ENCODE results near the gene TNRC6B. TPM values are rescaled to one million over a fixed set of nuclear protein-coding genes. Genes with fewer than 3 reads are reported as not detected.

The TNRC6B gene
- total RNA-seq, 1 experiment from 2014 or later, result 62.7 TPM

GRCh38 chr22:40334060-40334459, 156.3 kb downstream of the TNRC6B start:
- Histone ChIP-seq H3F3A (ENCODE audit: insufficient read depth, low read depth) (no peaks in the 10 kb centered on the region; the same call in 1 of the 2 replicates), H3K36me3 (ENCODE audit: low read depth) (no peaks in the 10 kb centered on the region), H3K27ac (no peak overlapping the region), H3K4me1 (replicated peaks; ENCODE audit: insufficient read depth) (no peaks in the 10 kb centered on the region), H3K9me3 (ENCODE audit: insufficient read depth, low read depth) (no peaks in the 10 kb centered on the region), H2AFZ (no peak overlapping the region), H4K20me1 (ENCODE audit: insufficient read depth) (0 out of 2 replicates have a peak, but pooled peaks cover 6% of the 10 kb centered on the region), H3K79me2 (ENCODE audit: low read depth) (no peaks in the 10 kb centered on the region), H3K4me3 (no peak overlapping the region), H3K4me2 (no peak overlapping the region), H3K27me3 (ENCODE audit: insufficient read depth, low read depth) (no peaks in the 10 kb centered on the region), H3K9me2 (ENCODE audit: insufficient read depth) (no peaks in the 10 kb centered on the region)
- DNase-seq, result no peak
- POLR2A ChIA-PET (ENCODE audit: unreplicated experiment), result no interaction called here
- BruUV-seq (replicated peaks), result no TSS peak
- TF ChIP-seq EZH2 (IDR thresholded peaks at IDR 0.05; ENCODE audit: low read depth) (no peak), CTCF (conservative IDR thresholded peaks at IDR 0.05) (no peak)
- CTCF ChIA-PET, result no interaction called here
- intact Hi-C loops (cut with micrococcal nuclease; ENCODE audit: unreplicated experiment), result no loop called here

- no peak overlapping the region for H3K4me2 ChIP-seq
- no peak overlapping the region for H3K27ac ChIP-seq
- TF ChIP-seq EZH2 (IDR thresholded peaks at IDR 0.05; ENCODE audit: low read depth) (no peak), CTCF (conservative IDR thresholded peaks at IDR 0.05) (no peak)
- H4K20me1 ChIP-seq (ENCODE audit: insufficient read depth), result 0 out of 2 replicates have a peak, but pooled peaks cover 6% of the 10 kb centered on the region
- intact Hi-C loops (cut with micrococcal nuclease; ENCODE audit: unreplicated experiment), result no loop called here
- H3K4me1 ChIP-seq (replicated peaks; ENCODE audit: insufficient read depth), result no peaks in the 10 kb centered on the region
- BruUV-seq (replicated peaks), result no TSS peak
- no peak for DNase-seq
- H3K9me2 ChIP-seq (ENCODE audit: insufficient read depth), result no peaks in the 10 kb centered on the region
- no peak overlapping the region for H3K4me3 ChIP-seq
- H3K79me2 ChIP-seq (ENCODE audit: low read depth), result no peaks in the 10 kb centered on the region
- no peaks in the 10 kb centered on the region for H3K9me3 ChIP-seq (ENCODE audit: insufficient read depth, low read depth)
- no peaks in the 10 kb centered on the region; the same call in 1 of the 2 replicates for H3F3A ChIP-seq (ENCODE audit: insufficient read depth, low read depth)
- no peaks in the 10 kb centered on the region for H3K36me3 ChIP-seq (ENCODE audit: low read depth)
- CTCF ChIA-PET, result interaction anchor here (0.6 to 0.8 kb wide), 3 partner anchors 102 to 759 kb away, joined by 3 to 10 read pairs (median 8); no protein-coding TSS in a partner anchor
- POLR2A ChIA-PET (ENCODE audit: unreplicated experiment), result interaction anchor here (0.6 kb wide), 2 partner anchors 58 to 62 kb away, joined by 4 to 9 read pairs; no protein-coding TSS in a partner anchor
- H2AFZ ChIP-seq, result no peak overlapping the region
- no peaks in the 10 kb centered on the region for H3K27me3 ChIP-seq (ENCODE audit: insufficient read depth, low read depth)
Measured at GRCh38 chr22:40334899-40335298, 157.2 kb downstream of the TNRC6B start.

DNA sequence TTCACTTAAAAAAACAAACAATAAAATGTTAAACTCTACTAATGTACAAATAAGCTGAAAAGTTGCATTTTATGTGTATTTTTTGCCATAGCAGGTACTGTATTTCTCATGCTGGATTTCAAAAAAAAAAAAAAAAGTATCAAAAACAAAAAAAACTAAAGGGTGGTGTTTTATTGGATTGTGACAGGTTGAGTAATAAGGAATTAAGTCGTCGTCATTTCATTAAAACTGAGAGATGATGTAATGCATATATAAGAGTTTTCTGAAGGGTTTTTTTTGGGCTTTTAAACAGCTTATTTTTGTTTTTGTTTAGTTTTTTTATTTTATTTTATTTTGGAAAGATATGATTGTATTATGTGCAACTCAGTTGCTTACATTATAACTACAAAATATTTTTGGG, 157.6 kb downstream of the TNRC6B start:
- Histone ChIP-seq H3K36me3 (ENCODE audit: low read depth) (no peaks in the 10 kb centered on the region), H3F3A (ENCODE audit: insufficient read depth, low read depth) (no peaks in the 10 kb centered on the region; the same call in 1 of the 2 replicates), H3K9me2 (ENCODE audit: insufficient read depth) (no peaks in the 10 kb centered on the region), H3K79me2 (ENCODE audit: low read depth) (no peaks in the 10 kb centered on the region), H3K9me3 (ENCODE audit: insufficient read depth, low read depth) (no peaks in the 10 kb centered on the region), H3K27me3 (ENCODE audit: insufficient read depth, low read depth) (no peaks in the 10 kb centered on the region), H2AFZ (no peak overlapping the region), H4K20me1 (ENCODE audit: insufficient read depth) (0 out of 2 replicates have a peak, but pooled peaks cover 6% of the 10 kb centered on the region), H3K27ac (no peak overlapping the region), H3K4me2 (no peak overlapping the region), H3K4me3 (no peak overlapping the region), H3K4me1 (replicated peaks; ENCODE audit: insufficient read depth) (no peaks in the 10 kb centered on the region)
- BruUV-seq (replicated peaks), result no TSS peak
- TF ChIP-seq CTCF (conservative IDR thresholded peaks at IDR 0.05), result no peak
- no peak for TF ChIP-seq EZH2 (IDR thresholded peaks at IDR 0.05; ENCODE audit: low read depth)
- no peak for DNase-seq
- POLR2A ChIA-PET (ENCODE audit: unreplicated experiment), result interaction anchor here (0.6 kb wide), 2 partner anchors 58 to 62 kb away, joined by 4 to 9 read pairs; no protein-coding TSS in a partner anchor
- intact Hi-C loops (cut with micrococcal nuclease; ENCODE audit: unreplicated experiment), result no loop called here
- CTCF ChIA-PET, result interaction anchor here (0.6 to 0.8 kb wide), 3 partner anchors 101 to 759 kb away, joined by 3 to 10 read pairs (median 8); no protein-coding TSS in a partner anchor

Data from PC-9 (cell line).